IMR-90 (cell line): ENCODE results near the gene APAF1.

Experiments used
- MAZ ChIP-seq: IDR thresholded peaks from 2 replicates; pipeline ENCODE4 v1.6.1; 2012; ENCODE audit warnings: low read depth, mild to moderate bottlenecking, low read length, improper control_type of control experiment, moderate library complexity, borderline replicate concordance
- POLR2A ChIP-seq: IDR thresholded peaks from 2 replicates; pipeline ENCODE4 v1.6.1; 2012; ENCODE audit warnings: mild to moderate bottlenecking, low read depth, low read length
- TF ChIP-seq, protein P1 (sequence below): conservative IDR thresholded peaks from 2 replicates; pipeline ENCODE4 v1.5.1; 2012; ENCODE audit warnings: mild to moderate bottlenecking, low read depth, low read length, improper control_type of control experiment

DNA sequence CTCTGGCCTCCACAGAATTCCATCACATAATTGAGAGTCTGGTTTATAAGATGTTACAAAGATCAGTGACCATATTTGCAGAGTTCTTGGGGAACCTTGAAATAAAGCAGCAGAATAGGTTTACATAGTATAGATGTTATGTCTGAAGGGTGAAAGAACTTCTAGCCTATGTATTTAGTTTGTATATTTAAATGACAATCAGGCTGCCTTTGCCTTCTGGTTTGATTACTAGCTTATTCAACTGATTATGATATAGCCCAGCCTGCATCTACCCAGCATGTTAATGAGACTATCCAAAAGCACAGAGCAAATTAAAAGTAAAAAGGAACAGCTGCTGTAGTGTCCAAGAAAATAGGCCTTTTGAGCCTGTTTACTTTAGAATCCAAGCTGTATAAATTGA is 85.3 kb downstream of the APAF1 start:
- no peak for TF ChIP-seq POLR2A
- TF ChIP-seq, protein P1, sequence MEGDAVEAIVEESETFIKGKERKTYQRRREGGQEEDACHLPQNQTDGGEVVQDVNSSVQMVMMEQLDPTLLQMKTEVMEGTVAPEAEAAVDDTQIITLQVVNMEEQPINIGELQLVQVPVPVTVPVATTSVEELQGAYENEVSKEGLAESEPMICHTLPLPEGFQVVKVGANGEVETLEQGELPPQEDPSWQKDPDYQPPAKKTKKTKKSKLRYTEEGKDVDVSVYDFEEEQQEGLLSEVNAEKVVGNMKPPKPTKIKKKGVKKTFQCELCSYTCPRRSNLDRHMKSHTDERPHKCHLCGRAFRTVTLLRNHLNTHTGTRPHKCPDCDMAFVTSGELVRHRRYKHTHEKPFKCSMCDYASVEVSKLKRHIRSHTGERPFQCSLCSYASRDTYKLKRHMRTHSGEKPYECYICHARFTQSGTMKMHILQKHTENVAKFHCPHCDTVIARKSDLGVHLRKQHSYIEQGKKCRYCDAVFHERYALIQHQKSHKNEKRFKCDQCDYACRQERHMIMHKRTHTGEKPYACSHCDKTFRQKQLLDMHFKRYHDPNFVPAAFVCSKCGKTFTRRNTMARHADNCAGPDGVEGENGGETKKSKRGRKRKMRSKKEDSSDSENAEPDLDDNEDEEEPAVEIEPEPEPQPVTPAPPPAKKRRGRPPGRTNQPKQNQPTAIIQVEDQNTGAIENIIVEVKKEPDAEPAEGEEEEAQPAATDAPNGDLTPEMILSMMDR = no peak
- no peak for TF ChIP-seq MAZ
